Heart right ventricle (tissue), 16 donors: Measurements from ENCODE around the gene RNF103. TPM values are rescaled to one million over a fixed set of nuclear protein-coding genes. Genes with fewer than 3 reads are reported as not detected.

ENCODE experiments used
- ATAC-seq, 8 donors: fragments of 200-7000 bp; cut with Tn5 transposase; one replicate each; pipeline ENCODE4 v1.9.1; 2020; ENCODE audit warnings: mild to moderate bottlenecking in 8 of 8, moderate library complexity in 8 of 8, moderate number of reproducible peaks in 1 of 8
- DNase-seq, 2 donors: peaks; one replicate each; pipeline ENCODE4 v3.0.0-alpha.2; 2020
- H3K27ac ChIP-seq, 10 donors: fragments of 200-600 bp; sonication (generic) in 2 of 10; one replicate each; pipeline versions ENCODE4 v1.5.0 to v1.8.0; 2020 to 2022; ENCODE audit warnings: mild to moderate bottlenecking in 3 of 10
- H3K27me3 ChIP-seq, 7 donors: fragments of 200-600 bp; one replicate each; pipeline ENCODE4 v1.8.0; 2021 to 2022; ENCODE audit warnings: mild to moderate bottlenecking in 2 of 7
- H3K36me3 ChIP-seq, 9 donors: fragments of 200-600 bp; sonication (generic) in 1 of 9; one replicate each; pipeline versions ENCODE4 v1.5.0 to v1.8.0; 2020 to 2022; ENCODE audit warnings: mild to moderate bottlenecking in 2 of 9
- H3K4me1 ChIP-seq, 9 donors: fragments of 200-600 bp; sonication (generic) in 1 of 9; one replicate each; pipeline versions ENCODE4 v1.5.0 to v1.8.0; 2020 to 2022; ENCODE audit warnings: mild to moderate bottlenecking in 4 of 9
- H3K4me3 ChIP-seq, 10 donors: fragments of 200-600 bp; sonication (generic) in 2 of 10; one replicate each; pipeline versions ENCODE4 v1.5.0 to v1.8.0; 2020 to 2022; ENCODE audit warnings: mild to moderate bottlenecking in 7 of 10, moderate library complexity in 2 of 10
- H3K9me3 ChIP-seq, 11 donors: fragments of 200-600 bp in 10 of 11; sonication (generic) in 2 of 11; one replicate each; pipeline versions ENCODE4 v1.5.0 to v1.8.0; 2013 to 2022; ENCODE audit warnings: mild to moderate bottlenecking in 2 of 11, control low read depth in 1 of 11, moderate library complexity in 1 of 11
- WGBS, 2 donors: extraction: QIAGEN DNeasy Blood & Tissue Kit; methylation state at CpG; one replicate each; pipeline ENCODE4 v1.1.7; 2013; ENCODE audit warnings: inconsistent platforms in 1 of 2; 5-methylcytosine and 5-hydroxymethylcytosine counted together
- intact Hi-C, 10 donors: fragments of 100-400 bp; cut with DNase I; formaldehyde crosslinking; loops; one replicate each; pipeline versions ENCODE4 v1.11.1 to v1.14.2; 2022
- polyA plus RNA-seq, 2 donors: library from polyadenylated mRNA; stranded (reverse); fragments of 200-250 nt; gene quantifications; one replicate each; pipeline ENCODE4 v1.2.3, GENCODE V29; 2013
- total RNA-seq, 10 donors: library from RNA; stranded (reverse); fragmentation: NEBNext Ultra II Directional in 3 of 10; extraction: Animal tissue kit (Norgen Biotek cat#: 25700) in 3 of 10; gene quantifications; one replicate each; pipeline versions ENCODE4 v1.2.1 to v1.2.4, GENCODE V29; 2021 to 2023
- TF ChIP-seq, protein P1 (sequence below), 9 donors: fragments of 200-600 bp; sonication (generic) in 2 of 9; IDR thresholded peaks; one replicate each; pipeline versions ENCODE4 v1.5.0 to v1.8.0; 2021 to 2022; ENCODE audit warnings: antibody characterized with exemption in 9 of 9, mild to moderate bottlenecking in 5 of 9, moderate library complexity in 1 of 9
- donor health status: Arrhythmogenic right ventricular cardiomyopathy.
- donor health status: ischemic (EF 13 %, LVEDD 7.1; RV severe dilation, severe dysfunction).
- donor health status: healthy with polysubstance abuse.
- donor health status: DM: no; HTN: yes; CAD: no.
- donor health status: DM: no; HTN: no; CAD: no.
- donor health status: ischemic (EF 25% LVEDD 6.9; RV normal size, moderate dysfunction).
- donor health status: ischemic (EF 25% LVEDD 5.7; RV mildly dilated, moderate dysfunction).
- donor health status: healthy.
- donor health status: DM: yes; HTN: yes; CAD: no.
- donor health status: Ischemic cardiomyopathy.
- donor health status: ischemic (EF 35%, LVEDD 5.7; RV mildly dilated, moderate dysfunction).
- donor health status: nonischemic (EF 11% LVEDD 7.7; RV severe dilation, severe dysfunction).
- donor health status: DM: yes; HTN: yes; CAD: no.
- donor health status: PGD.
- donor health status: ischemic (EF 29% LVEDD 5.4; RV normal size, mild dysfunction).
- donor health status: nonischemic (EF 23%, LVEDD 6.1; RV moderate dilation, normal function).

RNF103 gene
- total and polyA plus RNA-seq, 12 donors = 31.8 to 83.0 (median 56.2) TPM

DNA sequence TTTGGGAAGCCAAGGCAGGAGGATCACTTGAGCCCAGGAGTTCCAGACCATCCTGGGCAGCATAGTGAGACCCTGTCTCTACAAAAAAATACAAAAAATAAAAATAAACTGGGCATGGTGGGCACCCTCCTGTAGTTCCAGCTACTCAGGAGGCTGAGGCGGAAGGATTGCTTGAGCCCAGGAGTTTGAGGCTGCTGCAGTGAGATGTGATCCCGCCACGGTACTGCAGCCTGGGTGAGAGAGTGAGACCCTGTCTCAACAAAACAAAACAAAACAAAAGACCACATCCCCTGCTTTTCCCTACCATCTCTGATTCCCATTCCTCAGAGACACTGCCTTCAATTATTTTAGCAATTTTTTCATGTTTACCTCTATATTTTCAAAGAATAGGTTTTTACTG is 3.9 kb upstream of the RNF103 start:
- intact Hi-C loops = loop anchor here in 3 of 10 donors (10.0 kb wide), 3 partner anchors 77 to 127 kb away; no protein-coding TSS in a partner anchor
- no peak for DNase-seq
- no peak overlapping the region for H3K4me3 ChIP-seq
- no peaks in the 10 kb centered on the region for H3K9me3 ChIP-seq
- WGBS, 2 donors = 96% methylated on average over 3 of the region's 3 CpGs
- no peaks in the 10 kb centered on the region for H3K36me3 ChIP-seq
- no peaks in the 10 kb centered on the region for H3K27me3 ChIP-seq
- H3K27ac ChIP-seq = no peak overlapping the region
- TF ChIP-seq, protein P1, sequence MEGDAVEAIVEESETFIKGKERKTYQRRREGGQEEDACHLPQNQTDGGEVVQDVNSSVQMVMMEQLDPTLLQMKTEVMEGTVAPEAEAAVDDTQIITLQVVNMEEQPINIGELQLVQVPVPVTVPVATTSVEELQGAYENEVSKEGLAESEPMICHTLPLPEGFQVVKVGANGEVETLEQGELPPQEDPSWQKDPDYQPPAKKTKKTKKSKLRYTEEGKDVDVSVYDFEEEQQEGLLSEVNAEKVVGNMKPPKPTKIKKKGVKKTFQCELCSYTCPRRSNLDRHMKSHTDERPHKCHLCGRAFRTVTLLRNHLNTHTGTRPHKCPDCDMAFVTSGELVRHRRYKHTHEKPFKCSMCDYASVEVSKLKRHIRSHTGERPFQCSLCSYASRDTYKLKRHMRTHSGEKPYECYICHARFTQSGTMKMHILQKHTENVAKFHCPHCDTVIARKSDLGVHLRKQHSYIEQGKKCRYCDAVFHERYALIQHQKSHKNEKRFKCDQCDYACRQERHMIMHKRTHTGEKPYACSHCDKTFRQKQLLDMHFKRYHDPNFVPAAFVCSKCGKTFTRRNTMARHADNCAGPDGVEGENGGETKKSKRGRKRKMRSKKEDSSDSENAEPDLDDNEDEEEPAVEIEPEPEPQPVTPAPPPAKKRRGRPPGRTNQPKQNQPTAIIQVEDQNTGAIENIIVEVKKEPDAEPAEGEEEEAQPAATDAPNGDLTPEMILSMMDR (IDR thresholded peaks at IDR 0.05) = no peak
- peaks cover 0 to 20% (median 5%) of the 10 kb centered on the region in 9 donors for H3K4me1 ChIP-seq
- ATAC-seq = no peak

DNA sequence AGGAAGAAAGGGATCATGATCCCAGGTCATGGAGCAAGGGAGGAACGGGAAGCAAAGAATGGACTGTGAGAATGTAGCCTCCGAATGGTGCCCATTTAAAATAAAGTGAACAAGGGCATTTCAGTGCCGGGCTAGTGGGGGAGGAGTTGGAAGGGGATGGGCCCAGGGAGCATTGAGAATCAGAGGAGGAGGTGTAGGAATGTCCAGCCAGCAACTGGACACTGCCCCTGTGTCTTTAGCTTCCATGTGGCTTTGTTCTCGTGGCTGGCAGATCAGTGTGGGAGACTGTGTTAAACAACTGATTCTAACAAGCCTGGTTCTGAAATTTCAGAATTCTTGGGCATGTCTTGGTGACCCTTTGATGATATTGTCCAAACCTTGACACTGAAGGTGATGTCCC is 1.4 kb upstream of the RNF103 start:
- H3K4me3 ChIP-seq = no peak overlapping the region
- no peak overlapping the region for H3K27ac ChIP-seq
- H3K4me1 ChIP-seq = peaks cover 0 to 26% (median 17%) of the 10 kb centered on the region in 9 donors
- ATAC-seq (no peak), DNase-seq (no peak)
- intact Hi-C loops = loop anchor here in 3 of 10 donors (10.0 kb wide), 3 partner anchors 80 to 130 kb away; no protein-coding TSS in a partner anchor
- peaks cover 0 to 3% (median 0%) of the 10 kb centered on the region in 9 donors for H3K36me3 ChIP-seq
- 92 to 99% methylated on average over 4 of the region's 4 CpGs for WGBS, 2 donors
- H3K27me3 ChIP-seq = no peaks in the 10 kb centered on the region
- no peaks in the 10 kb centered on the region for H3K9me3 ChIP-seq
- TF ChIP-seq, protein P1 (IDR thresholded peaks at IDR 0.05) = no peak

DNA sequence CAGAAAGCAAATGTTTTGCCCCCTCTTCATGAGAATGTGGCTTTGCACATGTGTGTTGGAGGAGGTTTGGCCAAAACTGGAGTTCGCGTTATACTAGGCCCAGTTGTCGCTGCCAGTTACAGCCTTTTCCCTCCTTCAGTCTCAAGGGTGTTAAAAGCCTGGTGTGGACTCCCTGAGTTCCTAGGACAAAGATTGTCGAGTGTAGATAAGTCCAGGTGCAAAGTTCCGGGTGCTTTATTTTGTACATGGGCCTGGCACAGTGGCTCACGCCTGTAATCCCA is 542 bp upstream of the RNF103 start:
- ATAC-seq (no peak), DNase-seq (no peak)
- 76 to 81% methylated on average over 6 of the region's 6 CpGs for WGBS, 2 donors
- TF ChIP-seq, protein P1 (IDR thresholded peaks at IDR 0.05) = no peak
- Histone ChIP-seq H3K4me1 (peaks cover 0 to 33% (median 26%) of the 10 kb centered on the region in 9 donors), H3K36me3 (peaks cover 0 to 12% (median 1%) of the 10 kb centered on the region in 9 donors), H3K27ac (peak overlapping the region; percentile 97 to 99 (median 98)), H3K4me3 (peak overlapping the region; percentile 59 to 94 (median 86)), H3K9me3 (no peaks in the 10 kb centered on the region), H3K27me3 (no peaks in the 10 kb centered on the region)
- intact Hi-C loops = loop anchor here in 5 of 10 donors (5.0 to 10.0 kb wide), 5 partner anchors 62 to 131 kb away; partner anchors contain the start of gene CHMP3 (in 1 of the 5)

DNA sequence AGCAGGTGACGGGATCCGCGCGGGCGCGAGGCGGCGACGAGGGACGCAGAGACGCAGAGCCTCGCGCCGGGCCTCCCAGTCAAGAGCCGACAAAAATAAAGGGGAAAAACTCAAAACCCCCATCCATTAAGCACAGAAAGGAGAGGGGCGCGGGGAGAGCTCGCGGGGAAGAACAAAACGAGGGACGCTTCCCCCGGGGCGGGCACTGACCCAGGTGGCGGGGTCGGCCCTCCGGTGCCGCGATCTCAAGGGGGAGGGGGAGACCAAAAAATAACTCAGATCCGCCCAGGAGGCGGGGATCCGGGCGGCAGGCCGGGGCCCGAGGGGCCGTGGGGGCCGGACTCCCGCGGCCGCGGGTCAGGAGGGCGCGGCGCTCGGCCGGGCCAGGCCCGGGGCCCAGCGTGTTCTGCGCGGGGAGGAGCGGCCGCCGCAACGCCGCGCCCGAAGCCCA is 597 bp downstream of the RNF103 start:
- Histone ChIP-seq H3K9me3 (no peaks in the 10 kb centered on the region), H3K36me3 (peaks cover 0 to 23% (median 9%) of the 10 kb centered on the region in 9 donors), H3K4me1 (peaks cover 0 to 41% (median 36%) of the 10 kb centered on the region in 9 donors), H3K4me3 (peak overlapping the region; percentile 59 to 94 (median 86)), H3K27ac (peak overlapping the region; percentile 97 to 99 (median 98)), H3K27me3 (no peaks in the 10 kb centered on the region)
- WGBS, 2 donors = 0 to 1% methylated on average over 48 to 56 of the region's 56 CpGs
- TF ChIP-seq, protein P1 (IDR thresholded peaks at IDR 0.05) = peak in 1 of 9 donors; percentile 10
- intact Hi-C loops = loop anchor here in 6 of 10 donors (1.0 to 10.0 kb wide), 7 partner anchors 60 to 132 kb away; partner anchors contain the start of gene CHMP3 (in 3 of the 6)
- peak; percentile 64 to 69 for DNase-seq
- peak; percentile 45 to 76 (median 62) for ATAC-seq
